Sciatic nerve (tissue), 2 donors: ENCODE data around the gene ROCK2. TPM values are rescaled to one million over a fixed set of nuclear protein-coding genes. Genes with fewer than 3 reads are reported as not detected.
A peak's percentile ranks its signal among the peaks of the same experiment; 100 is the strongest.

Experiments
- ATAC-seq: fragments of 200-7000 bp; cut with Tn5 transposase; one replicate; pipeline ENCODE4 v1.9.1; 2020; ENCODE audit warnings: mild to moderate bottlenecking, moderate library complexity
- DNase-seq: peaks from one replicate; pipeline ENCODE4 v3.0.0-alpha.2; 2020; ENCODE audit warnings: low spot score
- intact Hi-C: fragments of 100-400 bp; cut with DNase I; formaldehyde crosslinking; loops from one replicate; pipeline ENCODE4 v1.14.2; 2022
- total RNA-seq: library from RNA; stranded (reverse); fragmentation: NEBNext Ultra II Directional; extraction: Animal tissue kit (Norgen Biotek cat#: 25700); gene quantifications from one replicate; pipeline ENCODE4 v1.2.1, GENCODE V29; 2021
- donor health status: DM: no; HTN: no; CAD: no.
- donor health status: DM: no; HTN: no; CAD: no.

Gene ROCK2
- 91.6 TPM for total RNA-seq

- peak; percentile 93 for DNase-seq
- ATAC-seq, result peak; percentile 86
- intact Hi-C loops, result no loop called here
Measured at GRCh38 chr2:11344342-11344955, at the start of gene ROCK2. ROCK2 (minus strand) TSS chr2:11344636; CDS start chr2:11344136, 500 bp downstream.

- DNase-seq (no peak), ATAC-seq (peak; percentile 26)
- intact Hi-C loops, result no loop called here
Measured at GRCh38 chr2:11393711-11394236, 49.3 kb upstream of the ROCK2 start.

- intact Hi-C loops, result no loop called here
- DNase-seq, result no peak
- no peak for ATAC-seq
Measured at GRCh38 chr2:11391942-11392266, 47.5 kb upstream of the ROCK2 start.

GRCh38 chr2:11390399-11390658, 45.9 kb upstream of the ROCK2 start:
- intact Hi-C loops, result no loop called here
- ATAC-seq (no peak), DNase-seq (no peak)

- ATAC-seq, result peak; percentile 34
- DNase-seq, result no peak
- intact Hi-C loops, result no loop called here
Measured at GRCh38 chr2:11389551-11390398, 45.3 kb upstream of the ROCK2 start.

- DNase-seq (no peak), ATAC-seq (no peak)
- intact Hi-C loops, result no loop called here
Measured at GRCh38 chr2:11389052-11389420, 44.6 kb upstream of the ROCK2 start.

- ATAC-seq, result no peak
- no peak for DNase-seq
- intact Hi-C loops, result no loop called here
Measured at GRCh38 chr2:11388262-11389051, 44.0 kb upstream of the ROCK2 start.

GRCh38 chr2:11387843-11388242, 43.4 kb upstream of the ROCK2 start:
- ATAC-seq (no peak), DNase-seq (no peak)
- intact Hi-C loops, result no loop called here

- no peak for ATAC-seq
- no peak for DNase-seq
- intact Hi-C loops, result no loop called here
Measured at GRCh38 chr2:11387100-11387390, 42.6 kb upstream of the ROCK2 start.

- no peak for DNase-seq
- ATAC-seq, result no peak
- intact Hi-C loops, result no loop called here
Measured at GRCh38 chr2:11385847-11386246, 41.4 kb upstream of the ROCK2 start.

GRCh38 chr2:11385216-11385615, 40.8 kb upstream of the ROCK2 start:
- ATAC-seq, result no peak
- DNase-seq, result no peak
- intact Hi-C loops, result no loop called here

- no peak for DNase-seq
- no peak for ATAC-seq
- intact Hi-C loops, result no loop called here
Measured at GRCh38 chr2:11379558-11379957, 35.1 kb upstream of the ROCK2 start.

GRCh38 chr2:11377928-11378545, 33.6 kb upstream of the ROCK2 start:
- intact Hi-C loops, result no loop called here
- ATAC-seq (no peak), DNase-seq (no peak)

- intact Hi-C loops, result no loop called here
- ATAC-seq, result no peak
- no peak for DNase-seq
Measured at GRCh38 chr2:11376071-11376470, 31.6 kb upstream of the ROCK2 start.

- intact Hi-C loops, result no loop called here
- ATAC-seq (peak; percentile 2), DNase-seq (no peak)
Measured at GRCh38 chr2:11375689-11376027, 31.2 kb upstream of the ROCK2 start.

- no peak for DNase-seq
- ATAC-seq, result peak; percentile 32
- intact Hi-C loops, result no loop called here
Measured at GRCh38 chr2:11375025-11375688, 30.7 kb upstream of the ROCK2 start.

GRCh38 chr2:11373096-11373495, 28.7 kb upstream of the ROCK2 start:
- ATAC-seq (no peak), DNase-seq (no peak)
- intact Hi-C loops, result no loop called here

GRCh38 chr2:11371092-11371937, 26.9 kb upstream of the ROCK2 start:
- DNase-seq, result no peak
- no peak for ATAC-seq
- intact Hi-C loops, result no loop called here
